ENCODE measurements around the gene PUDP. TPM values are rescaled to one million over a fixed set of nuclear protein-coding genes. Genes with fewer than 3 reads are reported as not detected.

The PUDP gene
- total and polyA plus RNA-seq, 2 experiments from 2014 or later = 4.0 to 11.6 TPM

- Histone ChIP-seq H3K4me3 (no peak overlapping the region), H3K4me1 (ENCODE audit: insufficient read depth) (no peaks in the 10 kb centered on the region), H4K20me1 (ENCODE audit: insufficient read depth) (no peaks in the 10 kb centered on the region), H3K27ac (no peak overlapping the region), H3K9ac (no peak overlapping the region), H3K36me3 (ENCODE audit: low read depth) (no peaks in the 10 kb centered on the region), H2AFZ (no peak overlapping the region), H3K9me2 (ENCODE audit: insufficient read depth) (no peaks in the 10 kb centered on the region), H3K79me2 (ENCODE audit: insufficient read depth) (no peaks in the 10 kb centered on the region), H3K9me3 (ENCODE audit: low read depth) (no peaks in the 10 kb centered on the region), H3K27me3 (replicated peaks; ENCODE audit: insufficient read depth) (no peaks in the 10 kb centered on the region), H3F3A (ENCODE audit: insufficient read depth) (no peaks in the 10 kb centered on the region), H3K4me2 (ENCODE audit: unreplicated experiment) (no peak overlapping the region)
- no peak for TF ChIP-seq EZH2phosphoT487 (IDR thresholded peaks at IDR 0.05; ENCODE audit: insufficient read depth, low read depth)
- no peak for TF ChIP-seq EZH2 (IDR thresholded peaks at IDR 0.05; ENCODE audit: insufficient read depth, poor library complexity, severe bottlenecking)
- in situ Hi-C loops (cut with MboI) = no loop called here
- 90 to 100% methylated on average over 5 of the region's 5 CpGs for WGBS, 2 experiments (ENCODE audit: low coverage in 1 of 2, low lambda C conversion rate in 2 of 2, missing lambda C conversion rate in 2 of 2)
- DNase-seq = no peak
Measured at GRCh38 chrX:7059859-7060258, 88.1 kb downstream of the PUDP start.

GRCh38 chrX:7059214-7059838 is 88.6 kb downstream of the PUDP start:
- Histone ChIP-seq H2AFZ (no peak overlapping the region), H4K20me1 (ENCODE audit: insufficient read depth) (no peaks in the 10 kb centered on the region), H3F3A (ENCODE audit: insufficient read depth) (no peaks in the 10 kb centered on the region), H3K27ac (no peak overlapping the region), H3K4me1 (ENCODE audit: insufficient read depth) (no peaks in the 10 kb centered on the region), H3K4me3 (no peak overlapping the region), H3K9me3 (ENCODE audit: low read depth) (no peaks in the 10 kb centered on the region), H3K9ac (no peak overlapping the region), H3K4me2 (ENCODE audit: unreplicated experiment) (no peak overlapping the region), H3K79me2 (ENCODE audit: insufficient read depth) (no peaks in the 10 kb centered on the region), H3K36me3 (ENCODE audit: low read depth) (no peaks in the 10 kb centered on the region), H3K27me3 (replicated peaks; ENCODE audit: insufficient read depth) (no peaks in the 10 kb centered on the region), H3K9me2 (ENCODE audit: insufficient read depth) (no peaks in the 10 kb centered on the region)
- WGBS, 2 experiments (ENCODE audit: low coverage in 1 of 2, low lambda C conversion rate in 2 of 2, missing lambda C conversion rate in 2 of 2) = 96% methylated on average over 12 of the region's 12 CpGs
- no peak for DNase-seq
- in situ Hi-C loops (cut with MboI) = no loop called here
- TF ChIP-seq EZH2phosphoT487 (IDR thresholded peaks at IDR 0.05; ENCODE audit: insufficient read depth, low read depth) (no peak), EZH2 (IDR thresholded peaks at IDR 0.05; ENCODE audit: insufficient read depth, poor library complexity, severe bottlenecking) (no peak)

DNA sequence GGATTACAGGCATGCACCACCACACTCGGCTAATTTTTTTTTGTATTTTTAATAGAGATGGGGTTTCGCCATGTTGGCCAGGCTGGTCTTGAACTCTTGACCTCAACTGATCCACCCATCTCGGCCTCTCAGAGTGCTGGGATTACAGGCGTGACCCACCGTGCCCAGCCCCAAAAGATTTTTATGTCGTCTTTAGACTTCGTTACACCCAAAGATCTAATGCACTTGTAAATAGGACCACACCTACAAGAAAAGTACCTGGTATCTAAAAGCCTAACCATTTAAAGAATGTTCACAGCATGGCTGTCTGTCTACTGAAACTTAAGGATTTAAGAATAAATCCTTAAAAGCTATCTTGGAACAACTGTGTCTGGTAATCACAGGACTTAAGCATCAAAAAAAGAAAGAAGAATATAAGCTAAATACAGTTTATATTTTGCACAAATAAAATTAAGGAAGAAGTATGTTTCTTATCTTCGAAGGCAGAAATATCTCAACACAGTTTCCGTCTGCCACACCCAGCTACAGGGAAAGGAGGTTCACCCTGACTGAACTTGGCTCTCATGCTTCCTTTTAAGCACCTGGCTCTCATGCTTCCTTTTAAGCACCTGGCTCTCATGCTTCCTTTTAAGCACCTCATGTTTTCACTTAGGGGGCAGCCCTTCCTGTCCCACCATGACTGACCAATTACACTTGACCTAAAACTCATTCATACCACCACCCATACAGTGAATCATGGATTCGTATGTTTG is 92.4 kb downstream of the PUDP start:
- no peak for DNase-seq
- no peak for TF ChIP-seq EZH2phosphoT487 (IDR thresholded peaks at IDR 0.05; ENCODE audit: insufficient read depth, low read depth)
- no peak for TF ChIP-seq EZH2 (IDR thresholded peaks at IDR 0.05; ENCODE audit: insufficient read depth, poor library complexity, severe bottlenecking)
- H3K9me2 ChIP-seq (ENCODE audit: insufficient read depth) = no peaks in the 10 kb centered on the region
- H4K20me1 ChIP-seq (ENCODE audit: insufficient read depth) = no peaks in the 10 kb centered on the region
- H2AFZ ChIP-seq = no peak overlapping the region
- in situ Hi-C loops (cut with MboI) = no loop called here
- H3K4me1 ChIP-seq (ENCODE audit: insufficient read depth) = no peaks in the 10 kb centered on the region
- H3K4me3 ChIP-seq = no peak overlapping the region
- H3K9me3 ChIP-seq (ENCODE audit: low read depth) = no peaks in the 10 kb centered on the region
- 94 to 95% methylated on average over 9 to 10 of the region's 10 CpGs for WGBS, 2 experiments (ENCODE audit: low coverage in 1 of 2, low lambda C conversion rate in 2 of 2, missing lambda C conversion rate in 2 of 2)
- H3K9ac ChIP-seq = no peak overlapping the region
- H3F3A ChIP-seq (ENCODE audit: insufficient read depth) = no peaks in the 10 kb centered on the region
- H3K4me2 ChIP-seq (ENCODE audit: unreplicated experiment) = no peak overlapping the region
- H3K79me2 ChIP-seq (ENCODE audit: insufficient read depth) = no peaks in the 10 kb centered on the region
- no peaks in the 10 kb centered on the region for H3K27me3 ChIP-seq (replicated peaks; ENCODE audit: insufficient read depth)
- no peak overlapping the region for H3K27ac ChIP-seq
- no peaks in the 10 kb centered on the region for H3K36me3 ChIP-seq (ENCODE audit: low read depth)

DNA sequence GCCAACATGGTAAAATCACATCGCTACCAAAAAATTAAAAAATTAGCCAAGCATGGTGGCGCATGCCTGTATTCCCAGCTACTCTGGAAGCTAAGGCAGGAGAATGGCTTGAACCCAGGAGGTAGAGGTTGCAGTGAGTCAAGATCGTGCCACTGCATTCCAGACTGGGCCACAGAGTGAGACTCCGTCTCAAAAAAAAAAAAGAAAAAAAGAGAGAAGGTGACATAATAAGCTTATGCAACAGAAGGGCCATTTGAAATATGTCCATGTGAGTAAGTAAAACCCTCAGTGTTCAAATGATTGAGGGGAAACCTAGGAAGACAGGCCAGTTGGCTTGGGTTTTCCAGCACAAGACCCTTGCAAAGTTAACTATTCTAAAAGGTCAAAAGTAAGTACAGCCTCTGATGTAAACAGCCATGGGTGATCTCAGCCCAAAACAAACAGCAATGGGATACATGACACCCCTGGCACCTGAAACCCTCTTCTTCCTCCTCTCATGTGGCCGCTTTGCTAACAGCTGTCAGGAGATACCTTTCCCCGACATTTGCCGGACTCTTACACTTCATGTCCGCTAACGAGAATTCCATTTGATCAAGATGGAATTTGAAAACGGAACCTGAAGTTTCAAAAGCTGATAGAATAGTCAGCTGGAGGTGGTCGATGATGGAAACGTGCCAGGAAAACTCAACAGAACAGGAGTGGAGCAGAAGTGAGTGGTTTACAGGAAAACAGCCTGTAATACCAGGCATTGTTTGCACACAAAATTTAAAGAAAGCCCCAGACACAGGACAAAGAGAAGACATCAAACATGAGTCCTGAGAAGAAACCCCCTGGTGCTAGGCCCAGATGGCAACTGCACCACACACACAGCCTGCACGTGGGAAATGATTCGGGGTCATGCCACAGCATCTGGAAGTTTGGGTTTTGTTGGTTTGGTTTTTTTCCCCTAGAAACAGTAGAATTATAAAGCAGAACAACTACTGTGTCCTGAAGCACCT is 93.4 kb downstream of the PUDP start:
- Histone ChIP-seq H3K9me2 (ENCODE audit: insufficient read depth) (no peaks in the 10 kb centered on the region), H3K36me3 (ENCODE audit: low read depth) (no peaks in the 10 kb centered on the region), H3K79me2 (ENCODE audit: insufficient read depth) (no peaks in the 10 kb centered on the region), H4K20me1 (ENCODE audit: insufficient read depth) (no peaks in the 10 kb centered on the region), H3K9me3 (ENCODE audit: low read depth) (no peaks in the 10 kb centered on the region), H3F3A (ENCODE audit: insufficient read depth) (no peaks in the 10 kb centered on the region), H3K4me2 (ENCODE audit: unreplicated experiment) (no peak overlapping the region), H3K27me3 (replicated peaks; ENCODE audit: insufficient read depth) (no peaks in the 10 kb centered on the region), H3K27ac (no peak overlapping the region), H3K9ac (no peak overlapping the region), H3K4me3 (no peak overlapping the region), H3K4me1 (ENCODE audit: insufficient read depth) (no peaks in the 10 kb centered on the region), H2AFZ (no peak overlapping the region)
- in situ Hi-C loops (cut with MboI) = no loop called here
- TF ChIP-seq EZH2 (IDR thresholded peaks at IDR 0.05; ENCODE audit: insufficient read depth, poor library complexity, severe bottlenecking) (no peak), EZH2phosphoT487 (IDR thresholded peaks at IDR 0.05; ENCODE audit: insufficient read depth, low read depth) (no peak)
- DNase-seq = no peak
- WGBS, 2 experiments (ENCODE audit: low coverage in 1 of 2, low lambda C conversion rate in 2 of 2, missing lambda C conversion rate in 2 of 2) = 74 to 75% methylated on average over 14 of the region's 14 CpGs
